ENCODE results near the gene CCT8L2. TPM values are rescaled to one million over a fixed set of nuclear protein-coding genes. Genes with fewer than 3 reads are reported as not detected.
"Not testable (repeated sequence)": the region's sequence is repeated elsewhere in the genome, so short reads cannot be mapped to it uniquely, and the experiment has no call there.

CCT8L2 gene
- total RNA-seq, 1 experiment from 2014 or later, result not detected

GRCh38 chr22:16599648-16600047, 7.0 kb upstream of the CCT8L2 start:
- not testable (repeated sequence) for DNase-seq; H4K8ac ChIP-seq (replicated peaks; ENCODE audit: insufficient read length, low read depth, low read length); H4K5ac ChIP-seq (ENCODE audit: insufficient read length, low read depth, low read length); H3T11ph ChIP-seq (ENCODE audit: low read length); H3K79me1 ChIP-seq (ENCODE audit: insufficient read depth, low read depth, low read length, poor library complexity, severe bottlenecking); H2BK15ac ChIP-seq (ENCODE audit: low read depth, low read length); H3K14ac ChIP-seq (ENCODE audit: insufficient read depth, low read length); H3K56ac ChIP-seq (ENCODE audit: insufficient read length, low read depth, low read length); H3K4ac ChIP-seq (ENCODE audit: low read depth, low read length); H2BK5ac ChIP-seq (ENCODE audit: insufficient read length, low read length); H3K9ac ChIP-seq (ENCODE audit: extremely low read depth, insufficient read length, low read length); H3K18ac ChIP-seq (ENCODE audit: insufficient read length, low read depth, low read length); H3K27ac Mint-ChIP-seq; H3K4me3 Mint-ChIP-seq; H3K23ac ChIP-seq (ENCODE audit: insufficient read length, low read depth, low read length); H2BK12ac ChIP-seq (ENCODE audit: insufficient read length, low read depth, low read length); H3K79me2 ChIP-seq (ENCODE audit: insufficient read depth, low read length); H4K20me1 ChIP-seq (ENCODE audit: control insufficient read depth, insufficient read depth, insufficient read length); H3K4me2 ChIP-seq (ENCODE audit: insufficient read depth, insufficient read length, low read length); H2AFZ ChIP-seq (ENCODE audit: low read length); H3K27me3 Mint-ChIP-seq (ENCODE audit: low read depth); H3K23me2 ChIP-seq (ENCODE audit: insufficient read length, low read depth, low read length, poor library complexity, severe bottlenecking); H3K4me1 ChIP-seq (ENCODE audit: insufficient read depth, low read length); H3K27ac ChIP-seq (ENCODE audit: insufficient read length, low read depth, low read length); H2AK5ac ChIP-seq (ENCODE audit: insufficient read length, low read length); H3K4me1 Mint-ChIP-seq; H4K91ac ChIP-seq (ENCODE audit: insufficient read length, low read depth, low read length); H3K27me3 ChIP-seq (ENCODE audit: insufficient read depth, low read length); H2BK120ac ChIP-seq (ENCODE audit: low read depth, low read length, poor library complexity, severe bottlenecking); H2BK20ac ChIP-seq (ENCODE audit: low read depth, low read length, poor library complexity, severe bottlenecking)
- Mint-ChIP-seq H3K9me3 (peaks cover 80 to 84% of the 10 kb centered on the region in 2 experiments), H3K36me3 (ENCODE audit: insufficient read depth in 1 of 3, low read depth in 3 of 3) (peaks cover 13 to 23% (median 16%) of the 10 kb centered on the region in 3 experiments; a peak in 6 of 7 replicates)
- peaks cover 37% of the 10 kb centered on the region for H3K9me3 ChIP-seq (ENCODE audit: control insufficient read depth, low read depth, low read length)
- no CpG with 5 or more reads among the region's 4 CpGs for WGBS (ENCODE audit: extremely low coverage, insufficient read length, low lambda C conversion rate)

DNA sequence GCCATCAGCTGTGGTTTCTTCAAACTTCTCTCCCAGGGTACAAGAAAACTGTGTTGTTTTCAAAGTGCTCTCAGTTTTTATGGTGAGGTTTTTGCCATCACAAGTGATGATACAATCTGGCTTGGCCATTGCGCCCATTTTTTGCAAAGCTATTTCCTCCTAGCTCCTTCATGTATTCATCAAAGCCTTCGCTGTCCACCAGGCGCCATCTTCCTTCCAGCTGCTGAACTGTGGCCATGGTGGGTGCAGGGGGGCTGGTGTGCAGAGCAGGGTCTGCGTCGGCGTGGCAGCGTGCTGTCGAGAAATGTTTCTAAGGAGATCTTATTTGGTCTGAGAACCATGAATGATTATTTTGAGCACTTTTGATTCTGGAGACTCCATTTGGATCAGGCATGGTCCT, 2.6 kb upstream of the CCT8L2 start:
- H4K91ac ChIP-seq (ENCODE audit: insufficient read length, low read depth, low read length); H3K18ac ChIP-seq (ENCODE audit: insufficient read length, low read depth, low read length); H2AFZ ChIP-seq (ENCODE audit: low read length); H4K20me1 ChIP-seq (ENCODE audit: control insufficient read depth, insufficient read depth, insufficient read length); H2BK5ac ChIP-seq (ENCODE audit: insufficient read length, low read length); H3K79me1 ChIP-seq (ENCODE audit: insufficient read depth, low read depth, low read length, poor library complexity, severe bottlenecking); H3K79me2 ChIP-seq (ENCODE audit: insufficient read depth, low read length); H3K9ac ChIP-seq (ENCODE audit: extremely low read depth, insufficient read length, low read length); H3K56ac ChIP-seq (ENCODE audit: insufficient read length, low read depth, low read length); H4K8ac ChIP-seq (replicated peaks; ENCODE audit: insufficient read length, low read depth, low read length); H3K23me2 ChIP-seq (ENCODE audit: insufficient read length, low read depth, low read length, poor library complexity, severe bottlenecking); H2BK120ac ChIP-seq (ENCODE audit: low read depth, low read length, poor library complexity, severe bottlenecking); H3K14ac ChIP-seq (ENCODE audit: insufficient read depth, low read length); DNase-seq; H3K4ac ChIP-seq (ENCODE audit: low read depth, low read length); H2BK15ac ChIP-seq (ENCODE audit: low read depth, low read length); H3K27me3 ChIP-seq (ENCODE audit: insufficient read depth, low read length); H3K4me1 Mint-ChIP-seq; H4K5ac ChIP-seq (ENCODE audit: insufficient read length, low read depth, low read length); H2BK20ac ChIP-seq (ENCODE audit: low read depth, low read length, poor library complexity, severe bottlenecking); H3K4me1 ChIP-seq (ENCODE audit: insufficient read depth, low read length); H3K27ac Mint-ChIP-seq; H3K27ac ChIP-seq (ENCODE audit: insufficient read length, low read depth, low read length); H3K27me3 Mint-ChIP-seq (ENCODE audit: low read depth); H2AK5ac ChIP-seq (ENCODE audit: insufficient read length, low read length); H2BK12ac ChIP-seq (ENCODE audit: insufficient read length, low read depth, low read length); H3K4me3 Mint-ChIP-seq; H3T11ph ChIP-seq (ENCODE audit: low read length); H3K23ac ChIP-seq (ENCODE audit: insufficient read length, low read depth, low read length); H3K4me2 ChIP-seq (ENCODE audit: insufficient read depth, insufficient read length, low read length): not testable (repeated sequence)
- no CpG with 5 or more reads among the region's 8 CpGs for WGBS (ENCODE audit: extremely low coverage, insufficient read length, low lambda C conversion rate)
- peaks cover 90 to 95% of the 10 kb centered on the region in 2 experiments for H3K9me3 Mint-ChIP-seq
- H3K9me3 ChIP-seq (ENCODE audit: control insufficient read depth, low read depth, low read length), result peaks cover 52% of the 10 kb centered on the region
- H3K36me3 Mint-ChIP-seq (ENCODE audit: insufficient read depth in 1 of 3, low read depth in 3 of 3), result peaks cover 8 to 20% (median 13%) of the 10 kb centered on the region in 3 experiments; a peak in 6 of 7 replicates
